ENCODE measurements around the gene FHL3.

FHL3 gene

GRCh38 chr1:38044221-38045215, 39.2 kb upstream of the FHL3 start:
- Histone ChIP-seq H3K27me3 (ENCODE audit: low read length) (no peaks in the 10 kb centered on the region), H3K79me2 (ENCODE audit: insufficient read depth, low read length) (no peaks in the 10 kb centered on the region), H2AFZ (ENCODE audit: low read depth, low read length, severe bottlenecking) (no peak overlapping the region), H4K20me1 (ENCODE audit: low read depth, low read length) (no peaks in the 10 kb centered on the region), H3K4me2 (ENCODE audit: low read depth, low read length, poor library complexity, severe bottlenecking) (peak overlapping the region; percentile 44), H3K36me3 (ENCODE audit: low read length) (no peaks in the 10 kb centered on the region), H3F3A (ENCODE audit: insufficient read depth) (no peaks in the 10 kb centered on the region), H3K9me2 (replicated peaks; ENCODE audit: insufficient read depth, low read length) (no peaks in the 10 kb centered on the region), H3K27ac (ENCODE audit: low read depth, low read length) (no peak overlapping the region), H3K9me3 (ENCODE audit: insufficient read depth, low read length) (no peaks in the 10 kb centered on the region), H3K4me3 (ENCODE audit: insufficient read depth, low read length, poor library complexity, severe bottlenecking) (peak overlapping the region; percentile 28), H3K9ac (ENCODE audit: low read length) (peak overlapping the region; percentile 8; the same call in 1 of the 2 replicates)
- TF ChIP-seq CTCF (IDR thresholded peaks at IDR 0.05; ENCODE audit: insufficient read depth, low read length, poor library complexity, severe bottlenecking), result no peak
- no peak; the same call in 1 of the 2 replicates for TF ChIP-seq EZH2phosphoT487 (conservative IDR thresholded peaks at IDR 0.05; ENCODE audit: low read length)

GRCh38 chr1:38043036-38043747, 37.9 kb upstream of the FHL3 start:
- H3K36me3 ChIP-seq (ENCODE audit: low read length), result no peaks in the 10 kb centered on the region
- H3K9me2 ChIP-seq (replicated peaks; ENCODE audit: insufficient read depth, low read length), result no peaks in the 10 kb centered on the region
- no peaks in the 10 kb centered on the region for H4K20me1 ChIP-seq (ENCODE audit: low read depth, low read length)
- no peak overlapping the region for H3K4me3 ChIP-seq (ENCODE audit: insufficient read depth, low read length, poor library complexity, severe bottlenecking)
- no peak overlapping the region for H3K9ac ChIP-seq (ENCODE audit: low read length)
- H3K79me2 ChIP-seq (ENCODE audit: insufficient read depth, low read length), result no peaks in the 10 kb centered on the region
- no peaks in the 10 kb centered on the region for H3K27me3 ChIP-seq (ENCODE audit: low read length)
- no peaks in the 10 kb centered on the region for H3K9me3 ChIP-seq (ENCODE audit: insufficient read depth, low read length)
- no peak overlapping the region for H3K27ac ChIP-seq (ENCODE audit: low read depth, low read length)
- TF ChIP-seq EZH2phosphoT487 (conservative IDR thresholded peaks at IDR 0.05; ENCODE audit: low read length), result no peak
- no peak for TF ChIP-seq CTCF (IDR thresholded peaks at IDR 0.05; ENCODE audit: insufficient read depth, low read length, poor library complexity, severe bottlenecking)
- H3F3A ChIP-seq (ENCODE audit: insufficient read depth), result no peaks in the 10 kb centered on the region
- H3K4me2 ChIP-seq (ENCODE audit: low read depth, low read length, poor library complexity, severe bottlenecking), result no peak overlapping the region
- H2AFZ ChIP-seq (ENCODE audit: low read depth, low read length, severe bottlenecking), result no peak overlapping the region

- no peaks in the 10 kb centered on the region for H3K27me3 ChIP-seq (ENCODE audit: low read length)
Measured at GRCh38 chr1:38041936-38042834, 36.9 kb upstream of the FHL3 start.

More at GRCh38 chr1:38041936-38042834, 36.9 kb upstream of the FHL3 start:
- H3K27ac ChIP-seq (ENCODE audit: low read depth, low read length), result no peak overlapping the region
- TF ChIP-seq EZH2phosphoT487 (conservative IDR thresholded peaks at IDR 0.05; ENCODE audit: low read length) (no peak), CTCF (IDR thresholded peaks at IDR 0.05; ENCODE audit: insufficient read depth, low read length, poor library complexity, severe bottlenecking) (no peak)
- no peak overlapping the region for H3K4me3 ChIP-seq (ENCODE audit: insufficient read depth, low read length, poor library complexity, severe bottlenecking)
- H3K9me3 ChIP-seq (ENCODE audit: insufficient read depth, low read length), result no peaks in the 10 kb centered on the region
- H4K20me1 ChIP-seq (ENCODE audit: low read depth, low read length), result no peaks in the 10 kb centered on the region
- H3K9ac ChIP-seq (ENCODE audit: low read length), result no peak overlapping the region
- no peak overlapping the region for H2AFZ ChIP-seq (ENCODE audit: low read depth, low read length, severe bottlenecking)
- H3K9me2 ChIP-seq (replicated peaks; ENCODE audit: insufficient read depth, low read length), result no peaks in the 10 kb centered on the region
- no peaks in the 10 kb centered on the region for H3K36me3 ChIP-seq (ENCODE audit: low read length)
- H3K4me2 ChIP-seq (ENCODE audit: low read depth, low read length, poor library complexity, severe bottlenecking), result no peak overlapping the region
- no peaks in the 10 kb centered on the region for H3K79me2 ChIP-seq (ENCODE audit: insufficient read depth, low read length)
- no peaks in the 10 kb centered on the region for H3F3A ChIP-seq (ENCODE audit: insufficient read depth)
